Ovary (tissue), 9 donors: ENCODE results near the gene FNDC3A. TPM values are rescaled to one million over a fixed set of nuclear protein-coding genes. Genes with fewer than 3 reads are reported as not detected.

Source experiments
- DNase-seq, 5 donors: peaks; one replicate each; pipeline ENCODE4 v3.0.0-alpha.2; 2019 to 2020
- H3K27ac ChIP-seq, 2 donors: fragments of 200-600 bp; one replicate each; pipeline versions ENCODE4 v1.5.1 to v1.8.0; 2019 to 2022
- H3K27me3 ChIP-seq: fragments of 200-600 bp; one replicate; pipeline ENCODE4 v1.8.0; 2022
- H3K36me3 ChIP-seq: fragments of 200-600 bp; sonication (generic); one replicate; pipeline ENCODE4 v1.5.1; 2019
- H3K4me1 ChIP-seq: one replicate; pipeline ENCODE4 v1.8.1; 2013; ENCODE audit warnings: mild to moderate bottlenecking, moderate library complexity; ENCODE audit not compliant: insufficient read depth
- H3K4me3 ChIP-seq: fragments of 200-600 bp; sonication (generic); one replicate; pipeline ENCODE4 v1.5.1; 2017
- H3K9me3 ChIP-seq, 2 donors: fragments of 200-600 bp in 1 of 2; sonication (generic) in 1 of 2; one replicate each; pipeline versions ENCODE4 v1.5.1 to v1.8.1; 2013 to 2019; ENCODE audit warnings: mild to moderate bottlenecking in 1 of 2, moderate library complexity in 1 of 2
- CTCF ChIP-seq, 3 donors: fragments of 450-650 bp in 2 of 3; fragments of 200-600 bp in 1 of 3; IDR thresholded peaks; one replicate each; pipeline versions ENCODE4 v1.5.1 to v1.8.0; 2016 to 2022; ENCODE audit warnings: antibody characterized with exemption in 3 of 3, mild to moderate bottlenecking in 1 of 3
- EP300 ChIP-seq: sonication (generic); formaldehyde crosslinking; IDR thresholded peaks from one replicate; pipeline ENCODE4 v1.6.1; 2017; ENCODE audit warnings: antibody characterized with exemption
- POLR2A ChIP-seq: fragments of 450-650 bp; IDR thresholded peaks from one replicate; pipeline ENCODE4 v1.6.1; 2017; ENCODE audit warnings: antibody characterized with exemption, mild to moderate bottlenecking, moderate library complexity
- WGBS, 3 donors: extraction: QIAGEN DNeasy Blood & Tissue Kit in 1 of 3; methylation state at CpG; one replicate each; pipeline versions ENCODE4 v1.1.5 to v1.1.7; 2013 to 2017; 5-methylcytosine and 5-hydroxymethylcytosine counted together
- intact Hi-C, 4 donors: fragments of 100-400 bp; cut with DNase I; formaldehyde crosslinking; loops; one replicate each; pipeline versions ENCODE4 v1.11.0 to v1.15.1; 2022 to 2023
- polyA plus RNA-seq, 2 donors: library from polyadenylated mRNA; stranded (reverse); fragments of 200-250 nt in 1 of 2; fragments of 350-450 nt in 1 of 2; fragmentation: Illumina TruSeq in 1 of 2; extraction: RNeasy Lipid Tissue Mini Kit (QIAGEN cat#74804) in 1 of 2; gene quantifications; one replicate each; pipeline ENCODE4 v1.2.3, GENCODE V29; 2013 to 2014
- total RNA-seq, 7 donors: library from RNA; depleted of rRNA in 2 of 7; stranded (reverse); fragments of >200 nt in 2 of 7; fragmentation: NEBNext Ultra II Directional in 3 of 7; extraction: Animal tissue kit (Norgen Biotek cat#: 25700) in 3 of 7; gene quantifications; one replicate each; pipeline versions ENCODE4 v1.1.0 to v1.2.4, GENCODE V29; 2016 to 2023
- donor health status: DM: no; HTN: no; CAD: no; lungs with moderate emphysema.
- donor health status: DM: no; HTN: no; CAD: no.
- donor health status: Bipolar disorder and iron deficiency.
- donor health status: DM: yes; HTN: yes; CAD: no.
- donor health status: DM: no; HTN: no; CAD: no.
- donor health status: DM: yes; HTN: yes; CAD: no.

Gene FNDC3A
- total and polyA plus RNA-seq, 9 donors: 25.5 to 71.6 (median 58.2) TPM

- Histone ChIP-seq H3K9me3 (no peaks in the 10 kb centered on the region), H3K27me3 (no peaks in the 10 kb centered on the region), H3K4me3 (no peak overlapping the region), H3K27ac (no peak overlapping the region), H3K4me1 (no peaks in the 10 kb centered on the region), H3K36me3 (no peaks in the 10 kb centered on the region)
- intact Hi-C loops: no loop called here
- no peak for DNase-seq
- 88 to 96% (median 94%) methylated on average over 3 of the region's 3 CpGs for WGBS, 3 donors
- TF ChIP-seq EP300 (no peak), CTCF (IDR thresholded peaks at IDR 0.05) (no peak), POLR2A (no peak)
Observed at GRCh38 chr13:49234741-49235140, 259.0 kb downstream of the FNDC3A start.

DNA sequence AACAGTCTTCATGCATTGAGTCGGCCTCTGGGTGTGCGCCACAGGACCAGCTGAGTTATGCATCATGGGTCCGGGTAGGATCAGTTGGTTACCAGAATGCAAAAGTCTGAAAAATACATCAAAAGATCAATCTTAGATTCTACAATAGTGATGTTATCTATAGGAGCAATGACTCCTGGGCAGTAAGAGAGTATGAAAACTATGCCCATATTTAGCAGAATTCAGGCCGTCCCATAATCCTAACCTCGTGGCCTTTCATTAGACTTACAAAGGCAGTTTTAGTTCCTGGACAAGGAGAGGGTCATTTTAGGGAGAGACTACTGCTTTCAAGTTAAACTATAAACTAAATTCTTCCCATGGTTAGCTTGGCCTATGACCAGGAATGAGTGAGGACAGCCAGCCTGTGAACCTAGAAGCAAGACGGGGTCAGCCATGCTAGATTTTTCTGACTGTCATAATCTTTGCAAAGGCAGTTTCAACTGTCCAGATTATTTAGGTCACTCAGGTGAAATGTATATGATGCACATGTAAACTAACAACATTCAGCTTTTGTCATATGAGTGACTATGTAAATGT, 260.2 kb downstream of the FNDC3A start:
- Histone ChIP-seq H3K27me3 (no peaks in the 10 kb centered on the region), H3K9me3 (no peaks in the 10 kb centered on the region), H3K27ac (no peak overlapping the region), H3K4me3 (no peak overlapping the region), H3K4me1 (no peaks in the 10 kb centered on the region), H3K36me3 (no peaks in the 10 kb centered on the region)
- WGBS, 3 donors: 74 to 80% (median 76%) methylated on average over 6 of the region's 6 CpGs
- no peak for DNase-seq
- TF ChIP-seq EP300 (no peak), CTCF (IDR thresholded peaks at IDR 0.05) (no peak), POLR2A (no peak)
- intact Hi-C loops: no loop called here

- no peak for TF ChIP-seq CTCF (IDR thresholded peaks at IDR 0.05)
- no peak for TF ChIP-seq EP300
- Histone ChIP-seq H3K27me3 (no peaks in the 10 kb centered on the region), H3K36me3 (no peaks in the 10 kb centered on the region), H3K9me3 (peaks cover 0 to 5% of the 10 kb centered on the region in 2 donors), H3K4me3 (no peak overlapping the region), H3K4me1 (no peaks in the 10 kb centered on the region), H3K27ac (no peak overlapping the region)
- WGBS, 3 donors: 89 to 96% (median 90%) methylated on average over 2 of the region's 2 CpGs
- intact Hi-C loops: no loop called here
- no peak for DNase-seq
Observed at GRCh38 chr13:49238621-49239020, 262.9 kb downstream of the FNDC3A start.

DNA sequence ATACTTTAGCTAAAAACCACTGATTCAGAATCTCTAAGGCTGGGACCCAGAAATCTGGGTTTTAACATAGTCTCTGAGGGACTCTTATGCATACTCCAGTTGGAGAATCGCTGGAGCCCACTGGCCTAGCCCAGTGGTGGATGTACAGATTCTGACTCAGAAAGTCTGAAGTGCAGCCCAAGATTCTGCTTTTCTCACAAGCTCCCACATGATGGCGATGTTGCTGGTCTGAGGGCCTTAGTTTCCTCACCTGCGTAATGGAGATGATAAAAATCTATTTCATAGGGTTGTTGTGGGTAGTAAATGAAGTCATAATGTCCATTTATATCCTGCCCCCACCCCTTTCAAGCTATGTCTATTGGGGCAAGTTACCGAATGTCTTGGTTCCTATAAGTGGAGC, 264.3 kb downstream of the FNDC3A start:
- DNase-seq: no peak

More for the DNA sequence above, 264.3 kb downstream of the FNDC3A start:
- peaks cover 0 to 5% of the 10 kb centered on the region in 2 donors for H3K9me3 ChIP-seq
- no peaks in the 10 kb centered on the region for H3K27me3 ChIP-seq
- intact Hi-C loops: no loop called here
- no peaks in the 10 kb centered on the region for H3K4me1 ChIP-seq
- no peaks in the 10 kb centered on the region for H3K36me3 ChIP-seq
- no peak overlapping the region for H3K27ac ChIP-seq
- 46 to 51% (median 47%) methylated on average over 4 of the region's 4 CpGs for WGBS, 3 donors
- no peak overlapping the region for H3K4me3 ChIP-seq
- no peak for TF ChIP-seq CTCF (IDR thresholded peaks at IDR 0.05)
- TF ChIP-seq POLR2A: no peak
- TF ChIP-seq EP300: no peak
